ENCODE data around the gene TEPSIN.

- TF ChIP-seq, protein P1, sequence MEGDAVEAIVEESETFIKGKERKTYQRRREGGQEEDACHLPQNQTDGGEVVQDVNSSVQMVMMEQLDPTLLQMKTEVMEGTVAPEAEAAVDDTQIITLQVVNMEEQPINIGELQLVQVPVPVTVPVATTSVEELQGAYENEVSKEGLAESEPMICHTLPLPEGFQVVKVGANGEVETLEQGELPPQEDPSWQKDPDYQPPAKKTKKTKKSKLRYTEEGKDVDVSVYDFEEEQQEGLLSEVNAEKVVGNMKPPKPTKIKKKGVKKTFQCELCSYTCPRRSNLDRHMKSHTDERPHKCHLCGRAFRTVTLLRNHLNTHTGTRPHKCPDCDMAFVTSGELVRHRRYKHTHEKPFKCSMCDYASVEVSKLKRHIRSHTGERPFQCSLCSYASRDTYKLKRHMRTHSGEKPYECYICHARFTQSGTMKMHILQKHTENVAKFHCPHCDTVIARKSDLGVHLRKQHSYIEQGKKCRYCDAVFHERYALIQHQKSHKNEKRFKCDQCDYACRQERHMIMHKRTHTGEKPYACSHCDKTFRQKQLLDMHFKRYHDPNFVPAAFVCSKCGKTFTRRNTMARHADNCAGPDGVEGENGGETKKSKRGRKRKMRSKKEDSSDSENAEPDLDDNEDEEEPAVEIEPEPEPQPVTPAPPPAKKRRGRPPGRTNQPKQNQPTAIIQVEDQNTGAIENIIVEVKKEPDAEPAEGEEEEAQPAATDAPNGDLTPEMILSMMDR (IDR thresholded peaks at IDR 0.05 in 4 of 5, conservative IDR thresholded peaks at IDR 0.05 in 1 of 5), result no peak
- TF ChIP-seq POLR2A (IDR thresholded peaks at IDR 0.05), result no peak
Observed at GRCh38 chr17:81259058-81259605, 20.3 kb upstream of the TEPSIN start.
